ENCODE measurements around the gene TENT4A. TPM values are rescaled to one million over a fixed set of nuclear protein-coding genes. Genes with fewer than 3 reads are reported as not detected.

Gene TENT4A
- total and polyA plus RNA-seq, 2 of the 4 experiments (the other 2 are of a cell fraction), result 5.9 to 17.2 TPM

DNA sequence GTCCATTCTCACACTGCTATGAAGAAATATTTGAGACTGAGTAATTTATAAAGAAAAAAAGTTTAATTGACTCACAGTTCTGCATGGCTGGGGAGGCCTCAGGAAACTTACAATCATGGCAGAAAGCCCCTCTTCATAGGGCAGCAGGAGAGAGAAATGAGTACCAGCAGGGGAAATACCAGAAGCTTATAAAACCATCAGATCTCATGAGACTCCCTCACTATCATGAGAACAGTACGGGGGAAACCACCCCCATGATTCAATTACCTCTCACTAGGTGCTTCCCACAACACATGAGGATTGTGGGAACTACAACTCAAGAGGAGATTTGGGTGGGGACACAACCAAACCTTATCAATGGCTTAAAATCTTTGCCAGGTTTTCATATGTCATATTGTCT lies 20.3 kb upstream of the TENT4A start:
- no peak overlapping the region for H3K18ac ChIP-seq (ENCODE audit: low read depth, low read length)
- intact Hi-C loops (cut with micrococcal nuclease) (no loop called here), in situ Hi-C loops (cut with MboI; ENCODE audit: low sequenced_read_pairs) (no loop called here), dilution Hi-C loops (cut with HindIII; ENCODE audit: low sequenced_read_pairs, unreplicated experiment) (no loop called here)
- H4K20me1 ChIP-seq (ENCODE audit: insufficient read depth, low read length), result no peaks in the 10 kb centered on the region
- H2BK20ac ChIP-seq (ENCODE audit: low read depth, low read length), result no peak overlapping the region
- no peak overlapping the region for H3K14ac ChIP-seq (replicated peaks; ENCODE audit: low read depth, low read length)
- no peak for ATAC-seq (ENCODE audit: low read depth)
- H3K9me3 ChIP-seq (ENCODE audit: control insufficient read depth, insufficient read depth, low read length), result no peaks in the 10 kb centered on the region
- no peaks in the 10 kb centered on the region for H3K9me1 ChIP-seq (ENCODE audit: insufficient read depth, low read length)
- H2BK5ac ChIP-seq (ENCODE audit: low read depth, low read length, poor library complexity, severe bottlenecking), result no peak overlapping the region
- POLR2A ChIA-PET (ENCODE audit: unreplicated experiment), result no interaction called here
- H4K91ac ChIP-seq (ENCODE audit: insufficient read depth, low read depth, low read length), result no peak overlapping the region
- no peak overlapping the region for H2AK5ac ChIP-seq (ENCODE audit: low read depth, low read length)
- no peaks in the 10 kb centered on the region for H3K4me1 ChIP-seq (ENCODE audit: control insufficient read depth, insufficient read depth, low read length)
- BruUV-seq (replicated peaks), result no TSS peak
- H3K4ac ChIP-seq (ENCODE audit: low read depth, low read length), result no peak overlapping the region
- H3K27ac ChIP-seq (ENCODE audit: insufficient read depth, low read length), result no peak overlapping the region
- H2AFZ ChIP-seq (replicated peaks; ENCODE audit: low read length, poor library complexity), result no peak overlapping the region
- no peak overlapping the region for H4K8ac ChIP-seq (ENCODE audit: low read depth in 2 of 2, low read length in 2 of 2)
- no peak overlapping the region for H3K23ac ChIP-seq (ENCODE audit: low read depth, low read length)
- no peak for DNase-seq
- no peak overlapping the region for H3K56ac ChIP-seq (ENCODE audit: extremely low read depth, insufficient read depth, low read length)
- H2AK9ac ChIP-seq (replicated peaks; ENCODE audit: low read depth, low read length, poor library complexity), result no peak overlapping the region
- no CpG with 5 or more reads among the region's 1 CpG for WGBS, 2 experiments (ENCODE audit: extremely low coverage in 2 of 2, insufficient read length in 1 of 2)
- H3K36me3 ChIP-seq (ENCODE audit: control insufficient read depth, insufficient read depth, low read length), result no peaks in the 10 kb centered on the region
- H3K79me1 ChIP-seq (ENCODE audit: low read depth in 1 of 2, low read length in 2 of 2), result no peaks in the 10 kb centered on the region
- H3K4me3 ChIP-seq (ENCODE audit: insufficient read depth, low read depth, low read length), result no peak overlapping the region
- no peak overlapping the region for H2BK120ac ChIP-seq (ENCODE audit: low read depth, low read length)
- TF ChIP-seq FOS (IDR thresholded peaks at IDR 0.05; ENCODE audit: low read depth, low read length) (no peak), MXI1 (IDR thresholded peaks at IDR 0.05; ENCODE audit: borderline replicate concordance, low read depth, low read length) (no peak), POLR2A (IDR thresholded peaks at IDR 0.05; ENCODE audit: low read depth, low read length) (no peak), RAD21 (IDR thresholded peaks at IDR 0.05; ENCODE audit: low read length) (no peak), BHLHE40 (IDR thresholded peaks at IDR 0.05; ENCODE audit: low read depth, low read length) (no peak), CHD1 (IDR thresholded peaks at IDR 0.05; ENCODE audit: low read depth, low read length) (no peak), RFX5 (IDR thresholded peaks at IDR 0.05; ENCODE audit: low read depth, low read length) (no peak), CEBPB (IDR thresholded peaks at IDR 0.05; ENCODE audit: low read depth, low read length) (no peak), RCOR1 (IDR thresholded peaks at IDR 0.05; ENCODE audit: insufficient replicate concordance, low read length) (no peak), MAZ (IDR thresholded peaks at IDR 0.05; ENCODE audit: borderline replicate concordance, low read depth, low read length) (no peak), MAFK (IDR thresholded peaks at IDR 0.05; ENCODE audit: low read depth, low read length) (no peak), NFE2L2 (IDR thresholded peaks at IDR 0.05; ENCODE audit: low read depth, low read length) (no peak)
- TF ChIP-seq, protein P1, sequence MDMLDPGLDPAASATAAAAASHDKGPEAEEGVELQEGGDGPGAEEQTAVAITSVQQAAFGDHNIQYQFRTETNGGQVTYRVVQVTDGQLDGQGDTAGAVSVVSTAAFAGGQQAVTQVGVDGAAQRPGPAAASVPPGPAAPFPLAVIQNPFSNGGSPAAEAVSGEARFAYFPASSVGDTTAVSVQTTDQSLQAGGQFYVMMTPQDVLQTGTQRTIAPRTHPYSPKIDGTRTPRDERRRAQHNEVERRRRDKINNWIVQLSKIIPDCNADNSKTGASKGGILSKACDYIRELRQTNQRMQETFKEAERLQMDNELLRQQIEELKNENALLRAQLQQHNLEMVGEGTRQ (IDR thresholded peaks at IDR 0.05; ENCODE audit: low read depth, low read length), result no peak
- TF ChIP-seq, protein P2, sequence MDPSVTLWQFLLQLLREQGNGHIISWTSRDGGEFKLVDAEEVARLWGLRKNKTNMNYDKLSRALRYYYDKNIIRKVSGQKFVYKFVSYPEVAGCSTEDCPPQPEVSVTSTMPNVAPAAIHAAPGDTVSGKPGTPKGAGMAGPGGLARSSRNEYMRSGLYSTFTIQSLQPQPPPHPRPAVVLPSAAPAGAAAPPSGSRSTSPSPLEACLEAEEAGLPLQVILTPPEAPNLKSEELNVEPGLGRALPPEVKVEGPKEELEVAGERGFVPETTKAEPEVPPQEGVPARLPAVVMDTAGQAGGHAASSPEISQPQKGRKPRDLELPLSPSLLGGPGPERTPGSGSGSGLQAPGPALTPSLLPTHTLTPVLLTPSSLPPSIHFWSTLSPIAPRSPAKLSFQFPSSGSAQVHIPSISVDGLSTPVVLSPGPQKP (IDR thresholded peaks at IDR 0.05; ENCODE audit: borderline replicate concordance, low read depth, low read length), result no peak
- CTCF ChIA-PET, result no interaction called here
- H4K5ac ChIP-seq (ENCODE audit: low read depth, low read length), result no peak overlapping the region
- no peak overlapping the region for H2BK15ac ChIP-seq (ENCODE audit: low read depth, low read length)
- H3K27me3 ChIP-seq (ENCODE audit: control insufficient read depth, insufficient read depth, low read length), result no peaks in the 10 kb centered on the region
- no peak overlapping the region for H3K4me2 ChIP-seq (ENCODE audit: low read depth, low read length)
- H3K9ac ChIP-seq (ENCODE audit: low read depth, low read length), result no peak overlapping the region
